ENCODE measurements around the gene CCDC47.
A peak's percentile ranks its signal among the peaks of the same experiment; 100 is the strongest.

CCDC47 gene

GRCh38 chr17:63696381-63696961 lies 76.9 kb downstream of the CCDC47 start:
- peak; percentile 2 for DNase-seq

- no peak for DNase-seq
These were observed 77.5 kb downstream of the CCDC47 start for GRCh38 chr17:63695889-63696288.
